Loucy (cell line): ENCODE results near the gene SVOPL.

Experiments used
- H2AFZ ChIP-seq: fragments of 200-600 bp; sonication (generic); 2 replicates; pipeline ENCODE4 v1.6.0; 2016; ENCODE audit warnings: antibody characterized with exemption, mild to moderate bottlenecking, low read length, moderate library complexity
- H3F3A ChIP-seq: fragments of 200-600 bp; 2 replicates; pipeline ENCODE4 v1.6.0; 2016; ENCODE audit warnings: antibody characterized with exemption, low read depth, mild to moderate bottlenecking
- H3K27me3 ChIP-seq: fragments of 200-600 bp; sonication (generic); 2 replicates; pipeline ENCODE4 v1.6.1; 2014; ENCODE audit warnings: low read length, mild to moderate bottlenecking; ENCODE audit not compliant: insufficient read depth, poor library complexity, severe bottlenecking
- H3K36me3 ChIP-seq: fragments of 200-600 bp; sonication (generic); 2 replicates; pipeline ENCODE4 v1.6.1; 2016; ENCODE audit warnings: low read length; ENCODE audit not compliant: insufficient read depth
- H3K4me1 ChIP-seq: fragments of 200-600 bp; sonication (generic); 2 replicates; pipeline ENCODE4 v1.5.1; 2014; ENCODE audit warnings: low read length, mild to moderate bottlenecking; ENCODE audit not compliant: insufficient read depth, poor library complexity, severe bottlenecking
- H3K4me2 ChIP-seq: fragments of 200-600 bp; sonication (generic); 2 replicates; pipeline ENCODE4 v1.6.0; 2014; ENCODE audit warnings: antibody characterized with exemption, low read length, low read depth, mild to moderate bottlenecking; ENCODE audit not compliant: poor library complexity, severe bottlenecking
- H3K4me3 ChIP-seq: fragments of 200-600 bp; sonication (generic); 2 replicates; pipeline ENCODE4 v1.5.1; 2014; ENCODE audit warnings: low read length, mild to moderate bottlenecking, mixed read lengths; ENCODE audit not compliant: poor library complexity, severe bottlenecking
- H3K79me2 ChIP-seq: fragments of 200-600 bp; sonication (generic); 2 replicates; pipeline ENCODE4 v1.6.1; 2014; ENCODE audit warnings: low read length; ENCODE audit not compliant: insufficient read depth
- H3K9ac ChIP-seq: fragments of 200-600 bp; sonication (generic); 2 replicates; pipeline ENCODE4 v1.6.0; 2014; ENCODE audit warnings: mild to moderate bottlenecking, low read depth, low read length, moderate library complexity; ENCODE audit not compliant: poor library complexity, severe bottlenecking
- H3K9me2 ChIP-seq: fragments of 200-600 bp; sonication (generic); replicated peaks from 2 replicates; pipeline ENCODE4 v1.6.1; 2016; ENCODE audit warnings: low read depth, low read length, mixed read lengths
- H3K9me3 ChIP-seq: fragments of 200-600 bp; sonication (generic); 2 replicates; pipeline ENCODE4 v1.6.1; 2014; ENCODE audit warnings: mild to moderate bottlenecking, antibody characterized with exemption, low read length, low read depth; ENCODE audit not compliant: insufficient read depth
- H4K20me1 ChIP-seq: fragments of 200-600 bp; sonication (generic); 2 replicates; pipeline ENCODE4 v1.6.0; 2014; ENCODE audit warnings: antibody characterized with exemption, low read length, mild to moderate bottlenecking; ENCODE audit not compliant: insufficient read depth, poor library complexity, severe bottlenecking
- EZH2phosphoT487 ChIP-seq: fragments of 200-600 bp; IDR thresholded peaks from 2 replicates; pipeline ENCODE4 v1.6.1; 2018; ENCODE audit warnings: antibody characterized with exemption, mild to moderate bottlenecking, moderate library complexity, borderline replicate concordance
- TF ChIP-seq, protein P1 (sequence below): fragments of 200-600 bp; sonication (generic); conservative IDR thresholded peaks from 2 replicates; pipeline ENCODE4 v1.5.1; 2014; ENCODE audit warnings: mild to moderate bottlenecking, antibody characterized with exemption, low read length

Gene SVOPL

DNA sequence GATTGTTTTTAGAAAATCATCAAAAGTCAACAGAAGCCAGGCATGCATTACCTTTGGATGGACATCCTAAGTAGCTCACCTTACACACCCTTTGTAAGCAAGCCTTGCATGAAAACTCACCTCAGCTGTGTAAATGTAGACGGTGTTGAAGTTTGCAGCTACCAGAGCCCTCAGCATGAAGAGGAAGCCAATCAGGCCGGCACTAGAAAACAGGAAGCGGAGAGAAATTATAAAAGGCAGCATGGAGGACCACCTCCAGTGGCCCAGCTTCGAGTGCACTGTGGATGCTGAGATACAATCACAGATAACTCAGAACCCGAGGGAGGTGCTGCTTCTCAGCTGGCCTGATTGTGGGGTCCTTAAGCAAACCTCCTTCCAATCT, 75.3 kb downstream of the SVOPL start:
- H3K4me3 ChIP-seq: peak overlapping the region; percentile 71
- H3K79me2 ChIP-seq: no peaks in the 10 kb centered on the region
- H3K27me3 ChIP-seq: no peaks in the 10 kb centered on the region
- peak overlapping the region; percentile 64 for H3K9ac ChIP-seq
- H3K4me2 ChIP-seq: peak overlapping the region; percentile 93
- H2AFZ ChIP-seq: no peak overlapping the region; the same call in 1 of the 2 replicates
- peaks cover 53% of the 10 kb centered on the region for H3K4me1 ChIP-seq
- no peaks in the 10 kb centered on the region for H3K36me3 ChIP-seq
- no peaks in the 10 kb centered on the region for H3K9me2 ChIP-seq
- no peaks in the 10 kb centered on the region for H4K20me1 ChIP-seq
- H3F3A ChIP-seq: peaks cover 11% of the 10 kb centered on the region
- no peaks in the 10 kb centered on the region for H3K9me3 ChIP-seq
- TF ChIP-seq EZH2phosphoT487: no peak
- TF ChIP-seq, protein P1, sequence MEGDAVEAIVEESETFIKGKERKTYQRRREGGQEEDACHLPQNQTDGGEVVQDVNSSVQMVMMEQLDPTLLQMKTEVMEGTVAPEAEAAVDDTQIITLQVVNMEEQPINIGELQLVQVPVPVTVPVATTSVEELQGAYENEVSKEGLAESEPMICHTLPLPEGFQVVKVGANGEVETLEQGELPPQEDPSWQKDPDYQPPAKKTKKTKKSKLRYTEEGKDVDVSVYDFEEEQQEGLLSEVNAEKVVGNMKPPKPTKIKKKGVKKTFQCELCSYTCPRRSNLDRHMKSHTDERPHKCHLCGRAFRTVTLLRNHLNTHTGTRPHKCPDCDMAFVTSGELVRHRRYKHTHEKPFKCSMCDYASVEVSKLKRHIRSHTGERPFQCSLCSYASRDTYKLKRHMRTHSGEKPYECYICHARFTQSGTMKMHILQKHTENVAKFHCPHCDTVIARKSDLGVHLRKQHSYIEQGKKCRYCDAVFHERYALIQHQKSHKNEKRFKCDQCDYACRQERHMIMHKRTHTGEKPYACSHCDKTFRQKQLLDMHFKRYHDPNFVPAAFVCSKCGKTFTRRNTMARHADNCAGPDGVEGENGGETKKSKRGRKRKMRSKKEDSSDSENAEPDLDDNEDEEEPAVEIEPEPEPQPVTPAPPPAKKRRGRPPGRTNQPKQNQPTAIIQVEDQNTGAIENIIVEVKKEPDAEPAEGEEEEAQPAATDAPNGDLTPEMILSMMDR: no peak

DNA sequence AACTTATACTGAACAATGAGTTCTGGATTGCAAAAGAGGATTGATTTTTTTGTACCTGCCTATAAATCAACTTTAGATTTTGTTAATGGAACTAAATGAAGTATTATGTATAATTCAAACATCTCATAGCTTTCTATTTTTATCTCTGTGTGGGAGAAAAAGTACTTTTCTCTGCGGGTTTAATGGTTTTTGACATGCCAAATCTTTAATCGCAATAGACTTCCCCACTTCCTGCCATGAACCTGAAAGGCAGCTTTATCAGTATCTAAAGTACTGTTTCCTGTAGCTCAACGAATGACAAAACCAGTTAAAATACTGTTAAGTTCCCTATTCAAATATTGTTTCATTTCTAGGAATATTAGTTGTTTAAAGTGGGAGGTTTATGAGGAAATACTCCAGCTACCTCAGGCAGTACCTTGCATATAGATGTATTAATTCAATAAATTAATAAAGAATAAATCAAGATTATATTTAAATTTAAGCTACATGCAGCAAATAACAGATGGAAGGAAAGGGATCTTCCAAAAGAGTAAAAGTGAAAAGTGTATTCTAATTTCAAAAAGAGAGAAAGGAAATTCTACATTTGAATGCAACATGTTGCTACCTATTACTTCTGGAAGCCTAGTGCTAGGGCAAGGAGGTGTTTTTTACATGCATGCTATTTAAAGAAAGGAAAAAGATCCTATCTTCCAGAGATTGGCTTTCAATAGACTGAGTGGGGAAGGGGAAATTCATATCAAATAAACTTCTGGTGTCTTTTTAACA, 75.9 kb downstream of the SVOPL start:
- no peaks in the 10 kb centered on the region for H3K9me3 ChIP-seq
- peaks cover 11% of the 10 kb centered on the region for H3F3A ChIP-seq
- H3K4me2 ChIP-seq: peak overlapping the region; percentile 93
- H3K9ac ChIP-seq: peak overlapping the region; percentile 64
- TF ChIP-seq EZH2phosphoT487: no peak; the same call in 1 of the 2 replicates
- TF ChIP-seq, protein P1: no peak
- H3K79me2 ChIP-seq: no peaks in the 10 kb centered on the region
- no peaks in the 10 kb centered on the region for H3K36me3 ChIP-seq
- no peaks in the 10 kb centered on the region for H3K27me3 ChIP-seq
- H3K4me1 ChIP-seq: peaks cover 53% of the 10 kb centered on the region
- no peaks in the 10 kb centered on the region for H3K9me2 ChIP-seq
- H2AFZ ChIP-seq: no peak overlapping the region; the same call in 1 of the 2 replicates
- peak overlapping the region; percentile 71 for H3K4me3 ChIP-seq
- H4K20me1 ChIP-seq: no peaks in the 10 kb centered on the region

DNA sequence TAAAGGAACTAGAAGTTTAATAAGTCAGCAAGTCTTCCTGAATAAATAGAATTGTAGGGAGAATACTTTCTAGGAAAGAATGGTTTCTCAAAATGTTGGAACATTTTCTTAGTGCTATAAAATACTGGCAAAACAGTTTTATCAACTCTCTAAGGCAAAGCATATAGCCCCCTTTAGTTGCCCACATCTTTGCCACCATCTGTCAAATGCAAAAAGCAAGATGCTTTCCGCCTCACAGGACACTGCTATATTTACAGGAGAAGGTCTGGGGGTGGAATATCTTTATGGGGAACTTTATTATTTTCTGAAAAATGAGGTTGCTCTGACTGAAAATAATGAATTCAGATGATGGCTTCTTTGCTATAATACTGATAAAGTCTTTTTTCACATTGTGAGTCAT, 78.3 kb downstream of the SVOPL start:
- Histone ChIP-seq H3K9me3 (no peaks in the 10 kb centered on the region), H3K4me3 (no peak overlapping the region), H4K20me1 (no peaks in the 10 kb centered on the region), H3K9me2 (no peaks in the 10 kb centered on the region), H3K79me2 (no peaks in the 10 kb centered on the region), H3K9ac (no peak overlapping the region), H3K27me3 (no peaks in the 10 kb centered on the region), H2AFZ (no peak overlapping the region), H3K36me3 (no peaks in the 10 kb centered on the region), H3K4me2 (no peak overlapping the region), H3F3A (peaks cover 11% of the 10 kb centered on the region), H3K4me1 (peaks cover 50% of the 10 kb centered on the region)
- TF ChIP-seq EZH2phosphoT487: no peak
- TF ChIP-seq, protein P1: no peak
